Renal cortical epithelial cell (primary cell): Measurements from ENCODE around the gene TRIM29. TPM values are rescaled to one million over a fixed set of nuclear protein-coding genes. Genes with fewer than 3 reads are reported as not detected.

ENCODE experiments used
- DNase-seq: peaks from one replicate; pipeline ENCODE4 v3.0.0-alpha.2; 2011; ENCODE audit warnings: low read depth
- total RNA-seq: library from RNA; depleted of rRNA; stranded (reverse); fragments of >200 nt; gene quantifications from 2 replicates; pipeline ENCODE4 v1.2.3, GENCODE V29; 2014

The TRIM29 gene
- total RNA-seq, 1 donor from 2014 or later, result 2.4 TPM

GRCh38 chr11:120061761-120062560, 76.0 kb downstream of the TRIM29 start:
- DNase-seq, result no peak

Other genes with a start within 250 kb of the TRIM29 start
- 11.1 and 29.1 TPM in 2 replicates for gene OAF, start 72.9 kb upstream of the TRIM29 start, total RNA-seq
- gene POU2F3, start 102.0 kb upstream of the TRIM29 start, total RNA-seq, result 0.05 TPM in 1 of 2 replicates, not detected in the other
- 3.8 and 19.0 TPM in 2 replicates for gene TLCD5, start 187.2 kb upstream of the TRIM29 start, total RNA-seq
- 72.9 and 224 TPM in 2 replicates for gene ARHGEF12, start 198.3 kb upstream of the TRIM29 start, total RNA-seq